ENCODE data around the gene COL13A1.

Gene COL13A1

DNA sequence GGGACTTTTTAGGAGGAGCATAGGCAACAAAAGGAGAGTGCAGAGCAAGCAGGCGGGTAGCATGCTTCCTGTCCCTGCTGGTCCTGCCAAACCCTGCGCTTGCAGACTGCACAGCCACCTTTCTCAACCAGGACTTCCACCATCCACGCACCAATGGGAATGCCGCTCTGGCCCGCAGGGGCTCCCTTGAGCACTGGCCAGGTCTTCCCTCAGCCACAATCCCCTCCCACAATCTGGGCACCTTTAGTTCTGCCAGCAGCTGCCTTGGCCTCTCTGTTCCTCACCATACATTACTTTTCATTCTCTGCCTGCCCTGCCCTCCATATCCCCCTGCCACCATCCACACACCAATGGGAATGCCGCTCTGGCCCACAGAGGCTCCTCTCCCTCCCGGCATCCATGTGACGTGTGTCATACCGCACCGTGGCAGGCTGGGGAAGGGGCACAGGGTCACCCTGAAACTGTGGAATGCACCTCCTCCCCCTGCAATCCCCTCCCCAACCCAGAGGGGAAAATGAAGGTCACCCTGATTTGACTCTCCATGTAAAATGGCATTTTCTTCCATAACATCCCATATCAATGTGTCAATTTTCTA is 153.6 kb downstream of the COL13A1 start:
- no peak for DNase-seq

DNA sequence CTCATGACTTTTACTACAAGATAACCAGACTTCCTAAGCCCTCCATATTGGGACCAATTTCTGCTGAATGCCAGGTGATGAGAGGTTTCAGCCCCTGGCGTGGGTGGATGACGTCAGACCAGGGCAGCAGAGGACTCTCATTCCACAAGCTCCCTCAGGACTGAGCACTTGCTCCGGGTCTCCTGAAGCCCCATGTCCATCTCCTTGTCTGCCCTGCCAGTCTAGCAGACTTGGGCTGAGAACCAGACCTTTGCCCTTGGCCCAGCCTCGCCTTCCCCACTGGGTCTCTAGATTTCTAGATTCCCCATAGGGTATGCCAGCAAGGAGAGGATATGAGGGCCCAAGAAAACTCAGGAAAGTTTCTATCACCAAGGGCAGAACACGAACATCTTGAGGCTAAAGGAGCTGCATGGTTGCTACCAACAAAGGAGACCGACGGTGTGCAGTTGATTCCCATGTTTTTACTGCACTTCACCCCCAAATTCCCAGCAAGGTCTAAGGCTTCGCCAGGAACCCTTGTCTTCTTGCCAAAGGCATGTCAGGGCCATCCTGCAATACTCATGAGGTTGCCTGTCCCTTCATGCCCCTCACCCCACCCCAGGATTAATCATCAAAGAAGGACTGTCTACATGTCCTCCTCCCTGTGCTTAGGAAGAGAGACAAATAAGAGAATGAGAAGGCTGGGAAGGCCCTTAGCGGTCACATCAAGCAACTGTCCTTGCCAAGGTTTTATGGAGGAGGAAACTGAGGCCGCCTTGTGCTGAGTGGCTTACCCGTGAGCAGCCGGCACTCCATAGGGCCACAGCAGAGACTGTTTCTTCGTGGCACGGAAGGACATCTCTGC is 154.4 kb downstream of the COL13A1 start:
- DNase-seq = no peak

DNA sequence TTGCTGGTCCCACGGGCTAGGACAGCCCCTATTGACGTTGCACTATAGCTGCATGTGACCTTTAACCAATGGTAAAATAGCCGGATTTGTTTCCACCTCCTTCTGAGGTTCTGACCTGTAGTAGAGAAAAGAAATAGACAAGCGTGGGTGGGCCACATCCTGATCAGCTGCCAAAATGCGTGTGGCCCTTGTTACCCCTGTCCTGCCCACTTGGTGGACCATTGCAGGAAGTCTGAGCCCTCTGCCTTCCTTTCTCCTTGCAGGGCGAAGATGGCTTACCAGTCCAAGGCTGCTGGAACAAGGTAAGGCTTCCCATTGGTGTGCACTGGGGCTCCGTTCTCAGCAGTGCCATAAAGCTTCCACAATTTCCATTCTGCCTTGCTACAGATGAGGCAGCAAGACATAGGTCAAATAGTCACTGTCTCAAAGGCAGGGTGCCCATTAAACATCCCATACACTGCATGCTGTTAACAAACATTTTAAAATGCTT is 155.1 kb downstream of the COL13A1 start:
- no peak for DNase-seq

DNA sequence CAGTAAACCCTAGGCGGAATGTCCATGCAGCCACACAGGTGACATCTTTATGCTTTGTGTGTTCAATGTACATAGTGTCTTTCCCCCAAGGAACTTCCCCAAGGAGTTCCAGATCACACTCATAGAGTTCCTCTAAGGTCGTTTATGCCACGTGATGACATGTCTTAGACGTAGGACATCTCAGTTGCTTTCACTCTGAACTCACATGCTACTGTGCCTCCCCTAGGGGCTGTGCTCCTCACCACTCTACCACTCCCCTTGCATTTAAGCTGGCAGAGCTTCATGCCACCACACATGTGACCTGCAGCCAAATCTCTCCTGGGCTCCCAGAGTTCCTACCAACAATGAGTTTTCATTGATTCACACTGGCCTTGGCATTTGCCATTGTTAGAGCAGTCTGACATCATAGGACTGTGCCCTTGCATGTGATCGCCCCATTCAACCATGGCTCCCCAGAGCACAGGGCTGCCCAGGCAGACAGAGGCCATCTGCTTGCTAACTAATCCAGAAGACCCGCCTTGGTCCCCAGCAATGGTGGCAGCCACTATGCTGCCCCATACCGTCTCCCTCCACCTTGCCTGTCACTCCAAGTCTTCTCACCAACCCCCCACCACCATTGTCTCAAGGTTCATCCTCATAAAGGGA is 155.7 kb downstream of the COL13A1 start:
- DNase-seq = no peak

DNA sequence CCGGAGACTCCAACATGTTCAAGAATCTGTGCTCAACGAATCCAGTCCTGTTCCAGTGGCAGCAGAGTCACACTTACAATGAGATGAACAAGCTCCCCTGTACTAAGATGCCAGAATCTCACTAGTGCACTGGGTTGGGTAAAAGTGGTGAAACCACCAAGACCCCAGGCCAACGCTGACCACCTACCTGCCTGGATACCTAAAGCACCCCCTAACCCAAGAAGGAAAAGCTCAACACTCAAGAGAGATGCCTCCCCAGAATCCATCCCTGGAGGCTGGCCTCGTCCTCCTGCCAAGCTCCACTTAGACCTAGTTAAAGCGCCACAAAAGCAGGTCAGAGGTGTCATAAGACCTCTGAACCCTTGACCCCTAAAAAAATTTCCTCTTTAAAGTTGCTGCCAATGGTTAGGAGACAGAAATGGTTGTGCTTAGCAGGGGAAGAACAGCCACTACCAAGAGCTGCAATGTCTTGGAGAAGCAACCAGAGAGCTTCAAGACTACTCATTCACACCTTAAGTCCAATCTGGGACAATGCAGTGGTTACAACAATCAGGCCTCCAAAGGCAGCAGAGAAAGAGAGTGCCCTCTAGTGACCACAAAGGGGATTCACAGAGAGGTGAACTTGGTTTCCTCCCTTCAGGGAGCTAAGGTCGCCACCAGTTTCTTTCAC is 156.3 kb downstream of the COL13A1 start:
- DNase-seq = no peak

DNA sequence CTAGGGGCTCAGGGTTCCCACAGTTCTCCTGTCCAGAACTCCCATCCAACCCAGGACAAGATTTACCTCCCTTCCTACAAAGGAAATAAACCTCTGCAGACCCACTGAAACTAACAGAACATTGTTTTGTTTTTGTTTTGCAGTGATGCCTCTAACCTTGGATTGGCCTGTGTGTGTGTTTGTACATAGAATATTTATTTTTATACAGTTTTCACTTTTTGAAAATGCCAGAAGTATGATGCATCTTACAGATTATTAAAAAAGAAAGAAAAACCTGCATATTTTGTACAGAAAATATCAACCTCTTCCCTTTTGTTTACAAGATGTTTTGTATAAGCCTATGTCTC is 156.8 kb downstream of the COL13A1 start:
- no peak for DNase-seq

DNA sequence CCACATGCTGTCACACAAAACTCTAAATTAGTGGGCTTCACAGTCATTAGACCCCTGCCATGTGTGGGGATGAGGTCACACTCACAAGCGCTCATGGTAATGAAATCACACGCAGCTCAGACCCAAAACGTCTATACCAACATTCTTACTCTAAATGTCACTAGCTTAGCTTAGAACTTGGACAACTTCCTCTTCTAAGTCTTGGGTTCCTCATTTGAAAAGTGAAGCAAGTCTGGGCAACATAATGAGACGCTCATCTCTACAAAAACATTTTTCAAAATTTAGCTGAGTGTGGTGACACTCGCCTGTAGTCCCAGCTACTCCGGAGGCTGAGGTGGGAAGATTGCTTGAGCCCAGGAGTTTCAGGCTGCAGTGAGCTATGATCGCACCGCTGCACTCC is 158.2 kb downstream of the COL13A1 start:
- no peak for DNase-seq

DNA sequence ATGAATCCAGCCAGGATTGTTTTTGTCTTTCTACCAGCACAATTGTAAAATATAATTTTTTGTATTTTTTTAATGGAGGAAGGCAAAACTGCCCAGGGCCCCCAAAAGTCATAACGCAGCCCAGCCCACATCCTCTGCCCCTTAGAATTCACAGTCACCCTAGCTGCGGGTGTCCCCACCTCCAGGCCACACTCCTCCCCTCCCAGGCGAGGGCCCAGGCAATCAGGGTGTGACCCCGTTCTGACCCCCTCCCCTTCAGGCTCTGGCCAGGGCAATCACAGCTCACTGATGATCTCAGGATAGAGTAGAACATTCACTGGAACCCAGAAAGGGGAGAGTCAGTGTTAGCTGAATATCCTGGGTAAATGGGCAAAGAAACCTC is 158.9 kb downstream of the COL13A1 start:
- DNase-seq = no peak

DNA sequence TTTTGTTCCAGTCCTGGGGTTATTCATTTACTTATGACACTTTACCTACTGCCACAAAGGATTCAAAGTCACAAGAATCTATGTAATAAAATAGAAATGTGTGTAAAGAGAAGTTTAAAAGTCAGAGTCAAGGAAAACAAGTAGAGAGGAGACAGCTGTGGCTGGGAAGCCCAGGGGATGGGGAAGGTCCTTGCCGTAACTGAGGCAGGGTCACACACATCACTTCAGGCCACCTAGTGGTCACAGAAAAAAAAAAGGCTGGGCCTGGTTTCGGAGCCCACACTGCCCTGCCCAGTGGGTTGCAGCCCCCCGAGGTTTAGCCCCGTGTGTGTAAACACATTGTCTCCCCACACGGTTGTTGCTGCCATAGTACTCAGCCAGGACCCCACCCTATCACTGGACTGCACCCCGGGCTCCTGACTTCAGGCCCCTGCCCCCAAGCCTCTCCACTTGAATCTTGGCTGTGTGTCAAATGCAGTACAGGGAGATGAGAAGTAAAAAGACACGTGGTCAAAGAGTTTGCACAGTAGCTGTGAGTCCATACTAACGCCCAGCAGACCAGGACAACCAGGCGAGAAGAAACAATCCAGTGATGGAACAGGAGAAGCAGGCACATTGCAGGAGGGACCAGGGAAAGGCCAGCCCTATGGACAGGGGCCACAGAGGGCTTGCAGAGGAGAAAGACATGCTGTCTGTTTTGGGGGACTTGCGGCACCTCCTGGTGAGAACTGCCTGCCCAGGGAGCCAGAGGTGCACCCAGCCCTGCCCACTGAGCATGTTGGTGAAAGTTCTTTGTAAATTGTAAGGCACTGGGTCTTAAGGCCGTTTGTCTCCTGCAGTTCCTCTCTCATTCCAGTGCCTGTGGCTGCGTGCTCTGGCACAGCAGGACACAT is 159.5 kb downstream of the COL13A1 start:
- DNase-seq = no peak

DNA sequence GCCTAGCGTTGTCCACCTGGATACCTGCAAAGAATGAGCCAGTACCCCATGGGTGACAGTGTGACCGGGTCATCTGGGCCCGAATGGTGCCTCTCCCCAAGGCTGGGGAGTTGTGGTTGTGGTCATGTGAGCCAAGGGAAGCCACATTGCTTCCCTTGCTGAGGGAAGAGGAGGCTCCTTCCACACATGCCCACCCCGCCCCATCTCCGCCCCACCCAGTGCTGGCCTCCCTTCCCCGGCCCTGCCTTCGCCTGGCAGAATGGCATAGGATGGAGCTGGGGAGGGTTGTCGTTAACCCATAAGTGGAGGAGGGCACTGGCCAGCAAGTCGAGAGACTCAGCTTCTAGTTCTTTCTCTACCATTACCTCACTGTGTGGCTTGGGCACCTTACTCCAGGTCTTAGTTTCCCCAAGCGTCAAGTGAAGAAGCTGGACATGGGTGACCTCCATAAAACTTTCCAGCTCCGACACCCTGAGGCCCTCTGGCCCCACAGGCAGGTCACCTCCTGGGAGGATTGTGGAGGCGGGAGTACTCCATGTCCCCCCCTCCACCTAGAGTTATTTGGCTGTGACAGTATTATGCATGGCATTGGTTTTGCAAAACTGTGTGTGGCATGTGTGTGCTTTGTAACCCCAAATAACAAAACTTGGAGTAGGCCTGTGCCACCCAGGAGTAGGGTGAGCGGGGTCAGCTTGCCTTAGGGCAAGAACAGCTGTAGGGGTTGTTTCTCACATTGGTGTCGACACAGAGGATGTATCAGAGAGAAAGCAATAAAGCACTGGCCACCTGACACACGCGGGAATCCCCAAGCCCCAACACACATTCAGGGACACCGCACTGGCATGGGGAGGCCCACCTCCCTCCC is 160.4 kb downstream of the COL13A1 start:
- DNase-seq = no peak

DNA sequence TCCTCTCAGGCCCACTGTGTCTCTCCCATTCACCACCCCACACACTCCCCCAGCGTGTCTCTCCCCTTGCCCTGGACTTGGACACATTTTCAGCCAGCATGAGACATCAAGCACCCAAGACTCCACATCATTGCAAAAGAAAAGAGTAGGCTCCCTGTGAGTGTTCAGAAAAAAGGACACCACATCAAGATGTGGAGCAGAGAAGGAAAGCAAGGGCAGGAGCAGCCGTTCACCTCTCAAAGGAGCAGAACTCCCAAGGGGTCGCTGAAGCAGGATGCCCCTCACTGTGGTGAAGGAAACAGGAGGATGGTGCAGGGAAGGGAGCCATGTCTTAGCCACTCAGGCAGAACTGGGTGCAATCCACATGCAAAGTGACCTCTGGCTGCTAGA is 161.0 kb downstream of the COL13A1 start:
- no peak for DNase-seq

DNA sequence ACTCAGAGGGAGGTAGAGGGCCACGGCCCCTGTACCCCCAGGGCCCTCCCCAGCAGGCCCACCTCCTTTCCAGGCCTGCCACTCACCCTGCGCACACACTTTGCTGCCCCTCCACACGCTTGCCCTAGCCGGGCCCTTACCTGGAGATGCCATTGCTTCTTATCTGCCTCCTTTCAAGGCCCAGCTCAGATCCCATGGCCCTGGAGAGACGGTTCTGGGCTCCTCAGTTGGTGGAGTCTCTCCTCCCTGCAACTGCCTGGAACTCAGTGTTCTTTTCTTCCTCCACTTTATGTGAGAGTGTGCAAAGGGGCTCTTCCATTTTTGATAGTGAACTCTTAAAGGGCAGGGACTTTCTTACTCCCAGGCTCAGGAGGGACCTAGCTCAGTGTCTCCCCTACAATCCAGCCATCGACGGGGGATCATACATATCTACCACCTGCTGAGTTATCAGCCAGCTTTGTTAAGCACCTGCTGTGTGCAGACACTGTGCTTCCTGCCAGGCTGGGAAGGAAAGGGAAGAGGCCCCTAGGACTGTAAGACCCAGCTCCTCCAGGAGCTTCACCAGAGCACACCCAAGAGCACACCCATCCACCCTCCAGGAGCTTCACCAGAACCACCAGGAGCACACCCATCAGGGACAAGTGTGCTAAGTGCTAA is 161.6 kb downstream of the COL13A1 start:
- DNase-seq = no peak

DNA sequence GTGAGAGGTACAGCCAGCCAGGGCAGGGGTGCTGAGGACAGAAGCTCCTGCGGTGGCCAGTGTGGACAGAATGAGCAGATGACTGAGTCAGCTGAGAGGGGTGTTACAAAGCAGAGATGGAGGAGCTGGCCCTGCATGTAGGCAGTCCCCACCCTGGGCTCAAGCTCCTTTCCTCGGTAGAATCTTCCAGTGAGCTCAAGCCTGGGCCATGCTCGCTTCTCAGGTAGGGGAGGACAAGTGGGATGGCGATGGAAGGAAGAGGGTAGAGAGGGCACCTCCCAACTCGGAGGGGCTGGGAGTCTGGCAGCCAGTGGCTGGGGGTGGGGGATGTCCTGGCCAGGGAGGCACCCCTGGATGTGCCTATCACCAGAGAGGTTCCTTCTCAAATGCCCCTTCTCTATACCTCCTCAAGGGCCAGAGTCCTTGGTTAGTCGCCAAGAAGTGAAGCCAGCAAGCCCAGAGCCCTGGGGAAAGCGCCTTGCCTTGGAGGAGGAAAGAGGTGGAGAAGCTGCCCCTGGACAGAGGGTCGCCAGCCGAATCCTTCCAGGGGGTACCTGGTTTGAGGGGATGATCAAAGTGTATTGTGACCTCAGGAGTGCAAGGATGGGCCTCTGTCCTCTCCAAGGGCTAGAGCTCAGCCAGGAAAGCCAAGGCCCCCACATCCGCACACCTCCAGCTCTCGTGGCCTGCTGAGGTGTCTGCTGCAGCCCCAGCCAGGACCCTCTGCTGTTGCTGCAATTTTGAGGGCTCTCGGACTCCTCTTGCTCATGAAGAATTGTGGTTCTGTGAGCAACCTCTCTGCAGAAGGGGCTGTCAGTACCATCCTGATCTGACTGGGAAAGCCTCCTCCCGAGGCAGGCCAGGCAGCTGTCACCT is 162.4 kb downstream of the COL13A1 start:
- DNase-seq = no peak

DNA sequence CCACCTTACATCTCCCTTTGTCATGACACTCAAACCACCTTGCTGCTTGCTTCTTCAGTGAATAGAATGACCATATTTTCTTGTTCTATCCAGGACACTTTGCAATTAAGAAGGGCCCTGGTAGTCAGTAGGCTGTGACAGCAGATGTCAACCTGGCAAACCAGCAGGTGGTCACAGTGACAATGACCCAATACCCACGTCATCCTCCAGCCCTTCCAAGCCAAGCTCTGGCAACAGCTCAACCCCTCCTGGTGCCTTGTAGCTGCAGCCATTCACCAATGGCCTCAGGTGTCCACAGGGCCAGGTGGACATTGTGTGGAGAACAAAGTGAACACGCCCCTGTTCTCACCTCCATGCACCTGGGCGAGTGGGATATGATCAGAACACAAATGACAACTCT is 163.4 kb downstream of the COL13A1 start:
- DNase-seq = no peak

DNA sequence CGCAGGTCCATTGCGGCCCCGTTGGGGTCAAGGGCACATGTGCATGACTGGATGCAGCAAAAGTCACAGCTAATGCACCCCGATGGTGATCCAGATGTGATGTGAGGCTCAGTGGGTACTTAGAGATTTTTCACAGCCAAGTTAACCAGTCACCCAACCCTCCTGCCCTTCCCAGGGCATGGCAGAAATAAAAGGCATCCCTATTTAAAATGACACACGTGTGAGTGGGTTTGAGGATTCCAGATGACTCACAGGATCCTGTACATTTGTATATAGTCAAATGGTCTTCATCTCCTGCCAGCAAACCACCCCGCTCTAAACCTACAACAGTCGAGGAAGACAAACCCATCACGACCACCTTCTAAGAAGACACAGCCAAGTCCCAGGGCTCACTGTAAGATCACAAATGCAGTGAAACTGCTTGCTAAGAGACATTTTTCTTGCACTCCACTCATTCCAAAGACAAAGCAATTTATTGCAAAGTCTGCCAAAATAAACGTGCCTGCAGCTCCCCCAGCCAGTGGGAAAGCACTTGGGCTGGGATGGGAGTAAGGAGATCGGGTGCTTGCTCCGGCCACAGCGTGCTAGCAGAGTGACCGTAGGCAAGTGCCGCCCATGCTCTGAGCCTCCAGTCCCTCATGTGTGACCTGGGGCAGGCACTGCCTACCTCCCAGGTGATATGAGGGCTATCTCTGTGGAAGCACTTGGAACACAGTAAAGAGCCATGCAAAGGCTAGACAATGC is 164.4 kb downstream of the COL13A1 start:
- no peak for DNase-seq

DNA sequence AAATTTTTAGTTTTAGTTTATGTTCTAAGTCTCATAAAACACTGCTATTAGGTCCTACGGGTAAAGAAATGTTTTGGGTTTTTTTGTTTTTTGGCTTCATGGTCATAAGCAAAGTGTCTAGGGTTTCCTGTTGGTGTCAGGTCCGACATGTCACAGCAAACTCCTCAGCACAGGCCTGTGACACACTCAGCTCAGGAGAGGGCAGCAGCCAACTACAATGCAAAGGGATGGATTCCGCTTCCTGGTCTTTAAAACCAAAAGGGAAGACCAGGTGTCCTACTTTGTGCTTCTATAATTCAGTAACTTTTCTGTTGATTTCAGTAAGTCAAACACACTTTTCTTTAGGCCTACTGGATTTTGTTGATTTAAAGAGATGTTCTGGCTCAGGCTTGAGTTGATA is 167.1 kb downstream of the COL13A1 start:
- DNase-seq = no peak

DNA sequence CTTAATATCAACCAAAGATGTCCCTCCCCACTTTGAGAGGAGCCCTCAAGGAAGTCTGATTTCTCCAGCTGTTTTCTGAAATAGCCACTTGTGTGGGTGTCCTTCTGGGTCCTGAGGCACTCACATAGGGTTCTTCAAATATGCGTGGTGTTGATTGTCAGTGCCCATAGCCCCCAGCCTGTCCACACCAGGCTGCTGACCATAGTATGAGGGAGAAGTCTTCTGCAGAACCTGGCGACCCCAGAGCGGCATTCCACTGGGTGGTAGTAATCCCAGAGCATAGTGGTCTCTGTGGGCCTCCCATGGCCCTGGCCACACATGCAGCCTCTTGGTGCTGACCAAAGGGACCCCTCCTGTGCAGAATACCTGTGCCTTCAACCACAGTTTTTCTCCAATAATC is 168.3 kb downstream of the COL13A1 start:
- DNase-seq = no peak

DNA sequence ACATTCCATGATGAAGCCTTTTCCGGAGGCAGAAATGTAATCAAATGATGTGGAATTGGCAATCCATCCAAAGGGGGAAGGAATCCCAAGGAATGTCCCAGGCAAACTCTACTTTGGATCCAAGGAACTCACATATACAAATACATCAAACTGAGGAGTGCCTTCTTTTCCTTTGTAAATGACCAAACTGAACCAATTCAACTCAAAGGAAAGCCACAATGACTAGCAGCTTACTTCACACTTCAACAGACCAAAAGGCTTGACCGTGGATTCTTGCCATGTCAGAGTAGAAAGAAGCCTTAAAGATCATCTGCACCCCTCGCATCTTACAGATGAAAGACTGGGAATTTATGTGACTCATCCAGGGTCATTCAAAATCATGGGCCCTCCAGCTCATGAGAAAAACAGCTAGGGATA is 171.3 kb downstream of the COL13A1 start:
- DNase-seq = no peak

DNA sequence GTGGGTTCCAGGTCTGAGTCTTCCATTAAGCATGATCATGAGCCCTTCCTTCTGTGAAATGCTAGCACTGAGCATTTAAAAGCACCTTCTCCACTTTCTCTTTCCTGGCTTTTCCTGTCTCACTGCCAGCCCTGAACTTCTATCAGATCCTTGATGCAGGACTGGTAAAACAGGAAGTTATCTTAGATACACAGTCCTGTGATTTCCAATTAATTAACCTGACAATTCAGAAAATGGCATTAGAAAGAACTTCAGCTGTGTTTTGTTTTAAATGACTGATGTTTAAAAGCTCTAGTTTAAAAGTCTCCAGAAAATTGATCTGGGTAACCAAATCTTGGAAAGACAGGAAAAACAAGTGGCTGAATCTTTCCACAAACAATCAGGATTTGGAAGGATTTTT is 172.0 kb downstream of the COL13A1 start:
- DNase-seq = no peak

All from T-helper 9 cell (primary cell).